PC-9 (cell line): ENCODE measurements around the gene CLDN9. TPM values are rescaled to one million over a fixed set of nuclear protein-coding genes. Genes with fewer than 3 reads are reported as not detected.

Source experiments
- BruUV-seq: library from RNA; stranded (reverse); fragments of 400-500 nt; replicated peaks from 2 replicates; lab custom pipeline; 2021; lab: Mats Ljungman, UMichigan
- CTCF ChIA-PET: fragments of 300-600 bp; sonication (Branson Sonifier 250); formaldehyde crosslinking; loops from one replicate; lab custom pipeline; 2022; ENCODE audit warnings: antibody characterized with exemption; lab: Charles Lee
- POLR2A ChIA-PET: fragments of 300-600 bp; sonication (Branson Sonifier 250); formaldehyde crosslinking; loops from one replicate; lab custom pipeline; 2022; ENCODE audit warnings: antibody characterized with exemption; ENCODE audit not compliant: unreplicated experiment; lab: Charles Lee
- DNase-seq, 2 experiments: peaks; one replicate each; pipeline versions ENCODE4 v3.0.0 to v3.0.0-alpha.2; 2015 to 2022; ENCODE audit warnings: mixed read lengths in 1 of 2
- H2AFZ ChIP-seq: fragments of 200-600 bp; sonication (generic); 2 replicates; pipeline ENCODE4 v1.8.1; 2017; ENCODE audit warnings: antibody characterized with exemption
- H3F3A ChIP-seq: fragments of 200-600 bp; sonication (generic); 2 replicates; pipeline ENCODE4 v1.8.1; 2017; ENCODE audit warnings: antibody characterized with exemption, mild to moderate bottlenecking, low read depth; ENCODE audit not compliant: insufficient read depth
- H3K27ac ChIP-seq: fragments of 200-600 bp; sonication (generic); 2 replicates; pipeline ENCODE4 v1.6.1; 2016; ENCODE audit warnings: mixed run types
- H3K27me3 ChIP-seq: fragments of 200-600 bp; sonication (generic); 2 replicates; pipeline ENCODE4 v1.6.1; 2016; ENCODE audit warnings: low read depth, mixed run types; ENCODE audit not compliant: insufficient read depth
- H3K36me3 ChIP-seq: fragments of 200-600 bp; sonication (generic); 2 replicates; pipeline ENCODE4 v1.6.1; 2016; ENCODE audit warnings: low read depth, mixed run types
- H3K4me1 ChIP-seq: fragments of 200-600 bp; sonication (generic); replicated peaks from 2 replicates; pipeline ENCODE4 v1.6.1; 2016; ENCODE audit warnings: mixed run types; ENCODE audit not compliant: insufficient read depth
- H3K4me2 ChIP-seq: fragments of 200-600 bp; sonication (generic); 2 replicates; pipeline ENCODE4 v1.6.1; 2017; ENCODE audit warnings: mixed run types
- H3K4me3 ChIP-seq: fragments of 200-600 bp; sonication (generic); 2 replicates; pipeline ENCODE4 v1.6.1; 2016; ENCODE audit warnings: mixed run types
- H3K79me2 ChIP-seq: fragments of 200-600 bp; sonication (generic); 2 replicates; pipeline ENCODE4 v1.6.1; 2017; ENCODE audit warnings: low read depth, mixed run types
- H3K9me2 ChIP-seq: fragments of 200-600 bp; sonication (generic); 2 replicates; pipeline ENCODE4 v1.8.1; 2017; ENCODE audit warnings: mild to moderate bottlenecking; ENCODE audit not compliant: insufficient read depth
- H3K9me3 ChIP-seq: fragments of 200-600 bp; sonication (generic); 2 replicates; pipeline ENCODE4 v1.8.1; 2016; ENCODE audit warnings: low read depth; ENCODE audit not compliant: insufficient read depth
- H4K20me1 ChIP-seq: fragments of 200-600 bp; sonication (generic); 2 replicates; pipeline ENCODE4 v1.8.1; 2017; ENCODE audit not compliant: insufficient read depth
- CTCF ChIP-seq: fragments of 200-600 bp; sonication (generic); conservative IDR thresholded peaks from 2 replicates; pipeline ENCODE4 v1.6.1; 2017; ENCODE audit warnings: mixed run types, antibody characterized with exemption, mild to moderate bottlenecking, moderate library complexity
- EZH2 ChIP-seq: fragments of 200-600 bp; sonication (generic); IDR thresholded peaks from 2 replicates; pipeline ENCODE4 v1.8.0; 2017; ENCODE audit warnings: antibody characterized with exemption, low read depth
- intact Hi-C: fragments of 100-400 bp; cut with micrococcal nuclease; formaldehyde crosslinking; loops from one replicate; pipeline ENCODE4 v1.10.0; 2022; ENCODE audit not compliant: unreplicated experiment
- total RNA-seq: library from RNA; stranded (reverse); gene quantifications from 2 replicates; pipeline ENCODE4 v1.2.3, GENCODE V29; 2021

Gene CLDN9
- total RNA-seq, 1 experiment from 2014 or later, result 16.4 TPM

GRCh38 chr16:2967721-2968161 lies 45.0 kb upstream of the CLDN9 start:
- CTCF ChIA-PET, result no interaction called here

GRCh38 chr16:2968368-2968737 lies 44.4 kb upstream of the CLDN9 start:
- no TSS peak for BruUV-seq
- Histone ChIP-seq H3K4me3 (peak overlapping the region; percentile 77; the same call in 1 of the 2 replicates), H3K36me3 (no peaks in the 10 kb centered on the region), H3K4me1 (peaks cover 5% of the 10 kb centered on the region), H3K27me3 (no peaks in the 10 kb centered on the region), H4K20me1 (no peaks in the 10 kb centered on the region), H3K27ac (no peak overlapping the region), H2AFZ (no peak overlapping the region), H3K4me2 (peak overlapping the region; percentile 96), H3K79me2 (peaks cover 6% of the 10 kb centered on the region; the same call in 1 of the 2 replicates), H3F3A (peaks cover 29% of the 10 kb centered on the region; the same call in 1 of the 2 replicates), H3K9me3 (no peaks in the 10 kb centered on the region), H3K9me2 (no peaks in the 10 kb centered on the region)
- ChIA-PET POLR2A (interaction anchor here (0.5 kb wide), 1 partner anchor 13 kb away, joined by 3 read pairs; no protein-coding TSS in a partner anchor), CTCF (no interaction called here)
- no peak for DNase-seq
- TF ChIP-seq CTCF, result no peak
- no peak for TF ChIP-seq EZH2
- intact Hi-C loops, result loop anchor here (10.0 kb wide), 1 partner anchor 84 kb away; the partner anchor contains the start of gene FLYWCH2

More at GRCh38 chr16:2967721-2968161, 45.0 kb upstream of the CLDN9 start:
- intact Hi-C loops, result loop anchor here (10.0 kb wide), 1 partner anchor 83 kb away; the partner anchor contains the start of gene FLYWCH2
- Histone ChIP-seq H3K27ac (no peak overlapping the region), H3K36me3 (no peaks in the 10 kb centered on the region), H3K9me3 (no peaks in the 10 kb centered on the region), H3F3A (peaks cover 32% of the 10 kb centered on the region; the same call in 1 of the 2 replicates), H4K20me1 (no peaks in the 10 kb centered on the region), H3K27me3 (no peaks in the 10 kb centered on the region), H3K9me2 (no peaks in the 10 kb centered on the region), H3K4me3 (no peak overlapping the region), H3K79me2 (peaks cover 6% of the 10 kb centered on the region; the same call in 1 of the 2 replicates), H3K4me1 (peaks cover 5% of the 10 kb centered on the region), H2AFZ (no peak overlapping the region), H3K4me2 (no peak overlapping the region)
- POLR2A ChIA-PET, result interaction anchor here (0.5 kb wide), 1 partner anchor 14 kb away, joined by 3 read pairs; no protein-coding TSS in a partner anchor
- no TSS peak for BruUV-seq
- DNase-seq, result no peak
- TF ChIP-seq EZH2, result no peak
- TF ChIP-seq CTCF, result no peak

- Histone ChIP-seq H4K20me1 (no peaks in the 10 kb centered on the region), H3K9me2 (no peaks in the 10 kb centered on the region), H3K4me2 (peak within 1 kb of the TSS; percentile 96), H3K36me3 (no peaks in the 10 kb centered on the region), H3K79me2 (peaks cover 6% of the 10 kb centered on the region; the same call in 1 of the 2 replicates), H3K27ac (no peak within 1 kb of the TSS), H3K27me3 (no peaks in the 10 kb centered on the region), H2AFZ (peak within 1 kb of the TSS; percentile 82), H3K4me3 (peak within 1 kb of the TSS; percentile 77), H3F3A (peaks cover 31% of the 10 kb centered on the region; the same call in 1 of the 2 replicates), H3K4me1 (peaks cover 5% of the 10 kb centered on the region), H3K9me3 (no peaks in the 10 kb centered on the region)
- ChIA-PET POLR2A (interaction anchor here (0.6 kb wide), 1 partner anchor 826 kb away, joined by 8 read pairs; no protein-coding TSS in a partner anchor), CTCF (interaction anchor here (0.6 kb wide), 1 partner anchor 56 kb away, joined by 3 read pairs; no protein-coding TSS in a partner anchor)
- peak; percentile 68 to 95 for DNase-seq
- no peak for TF ChIP-seq CTCF
- TF ChIP-seq EZH2, result no peak
- BruUV-seq, result no TSS peak
- intact Hi-C loops, result loop anchor here (10.0 kb wide), 1 partner anchor 84 kb away; the partner anchor contains the start of gene FLYWCH2
Measured at GRCh38 chr16:2968738-2969544, 43.8 kb upstream of the CLDN9 start, which contains the start of gene PAQR4. Gene PAQR4, plus strand, starts transcription at chr16:2969348. Its CDS starts 327 bp downstream, at chr16:2969675.
